ENCODE data around the gene MLLT1.

Gene MLLT1

DNA sequence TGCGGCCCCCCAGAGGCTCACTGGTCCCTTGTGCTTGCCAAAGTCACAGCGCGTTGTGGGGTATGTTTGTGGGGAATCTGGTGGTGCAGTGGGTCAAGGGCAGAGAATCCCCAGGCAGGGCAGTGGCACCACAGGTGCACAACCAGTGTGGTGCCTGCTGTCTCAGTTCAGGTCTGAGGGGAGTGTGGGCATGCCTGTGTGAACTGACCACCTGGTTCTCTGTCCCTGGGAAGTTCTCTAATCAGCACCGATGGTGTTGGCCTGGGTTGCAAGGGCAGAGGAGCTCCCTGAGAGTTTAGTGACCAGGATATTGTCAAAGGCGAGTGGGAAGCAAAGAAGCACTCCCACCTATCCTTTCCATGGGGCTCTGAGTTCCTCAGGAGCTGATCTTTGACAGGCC lies 106.6 kb downstream of the MLLT1 start:
- Histone ChIP-seq H3K36me3 (ENCODE audit: insufficient read depth, low read length) (no peaks in the 10 kb centered on the region), H2AFZ (ENCODE audit: low read depth, low read length) (no peak overlapping the region), H3K4me1 (ENCODE audit: insufficient read depth, low read length) (no peaks in the 10 kb centered on the region), H3K9me3 (ENCODE audit: low read length) (peaks cover 5% of the 10 kb centered on the region), H3K27me3 (ENCODE audit: insufficient read depth, low read length) (no peaks in the 10 kb centered on the region), H3K4me3 (ENCODE audit: low read length) (no peak overlapping the region)

DNA sequence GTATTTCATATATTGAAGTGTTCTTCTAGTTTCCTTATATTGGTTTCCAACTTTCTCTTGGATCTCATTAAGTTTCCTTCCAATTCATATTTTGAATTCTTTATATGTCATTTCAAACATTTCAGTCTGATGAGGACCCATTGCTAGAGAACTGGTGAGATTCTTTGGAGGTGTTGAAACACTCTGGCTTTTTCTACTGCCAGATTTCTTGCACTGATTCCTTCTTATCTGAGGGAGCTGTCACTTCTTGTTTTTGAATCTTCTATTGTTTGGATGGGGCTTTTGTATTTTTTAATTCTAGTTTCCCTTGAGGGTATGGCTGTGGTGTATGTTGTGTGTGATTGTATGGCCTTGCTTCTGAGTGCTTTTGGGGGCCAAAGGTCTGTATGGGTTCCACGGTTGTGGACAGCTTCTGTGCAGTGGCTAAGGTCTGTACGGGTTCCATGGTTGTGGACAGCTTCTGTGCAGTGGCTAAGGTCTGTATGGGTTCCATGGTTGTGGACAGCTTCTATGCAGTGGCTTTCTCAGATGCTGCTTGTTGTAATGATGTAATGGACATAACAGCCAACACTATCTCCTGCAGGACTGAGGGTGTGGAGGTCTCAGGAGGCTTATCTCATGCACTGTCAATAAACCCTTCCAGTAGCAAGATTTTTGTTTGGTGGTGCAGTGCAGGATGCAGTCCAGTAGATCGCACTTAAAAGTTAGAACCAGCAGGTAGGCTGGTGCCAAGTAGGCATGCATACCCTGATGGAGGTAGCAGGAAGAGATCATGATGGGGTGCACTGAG lies 107.5 kb downstream of the MLLT1 start:
- Histone ChIP-seq H3K9me3 (ENCODE audit: low read length) (peaks cover 7% of the 10 kb centered on the region), H3K36me3 (ENCODE audit: insufficient read depth, low read length) (no peaks in the 10 kb centered on the region), H3K4me1 (ENCODE audit: insufficient read depth, low read length) (no peaks in the 10 kb centered on the region), H3K27me3 (ENCODE audit: insufficient read depth, low read length) (no peaks in the 10 kb centered on the region), H2AFZ (ENCODE audit: low read depth, low read length) (no peak overlapping the region), H3K4me3 (ENCODE audit: low read length) (no peak overlapping the region)

DNA sequence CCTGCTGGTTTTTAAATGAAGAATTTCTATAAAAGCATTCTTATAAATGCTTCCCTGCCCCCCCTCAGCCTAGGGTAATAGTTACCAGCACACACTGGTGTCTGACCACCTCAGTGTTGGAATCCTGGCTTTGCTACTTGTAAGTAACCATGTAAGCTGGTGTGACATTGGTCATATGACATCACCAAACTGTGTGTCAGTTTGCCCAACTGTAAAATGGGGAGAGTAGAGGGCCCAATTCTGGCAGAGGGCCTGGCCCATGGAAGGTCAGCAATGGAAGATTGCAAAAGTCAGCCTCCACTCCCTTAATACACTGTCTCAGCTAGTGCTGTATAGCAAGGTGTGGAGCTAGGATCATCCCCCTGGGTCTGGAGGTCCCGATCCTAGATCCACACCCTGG lies 112.7 kb downstream of the MLLT1 start:
- no peak overlapping the region for H2AFZ ChIP-seq (ENCODE audit: low read depth, low read length)
- peaks cover 2% of the 10 kb centered on the region for H3K9me3 ChIP-seq (ENCODE audit: low read length)
- H3K36me3 ChIP-seq (ENCODE audit: insufficient read depth, low read length): no peaks in the 10 kb centered on the region
- no peak overlapping the region for H3K4me3 ChIP-seq (ENCODE audit: low read length)
- H3K4me1 ChIP-seq (ENCODE audit: insufficient read depth, low read length): no peaks in the 10 kb centered on the region
- H3K27me3 ChIP-seq (ENCODE audit: insufficient read depth, low read length): no peaks in the 10 kb centered on the region

- H3K27me3 ChIP-seq (ENCODE audit: insufficient read depth, low read length): no peaks in the 10 kb centered on the region
- peaks cover 2% of the 10 kb centered on the region for H3K9me3 ChIP-seq (ENCODE audit: low read length)
- no peak overlapping the region for H3K4me3 ChIP-seq (ENCODE audit: low read length)
- H3K36me3 ChIP-seq (ENCODE audit: insufficient read depth, low read length): no peaks in the 10 kb centered on the region
- H2AFZ ChIP-seq (ENCODE audit: low read depth, low read length): no peak overlapping the region
- H3K4me1 ChIP-seq (ENCODE audit: insufficient read depth, low read length): no peaks in the 10 kb centered on the region
Observed at GRCh38 chr19:6164906-6165531, 114.8 kb downstream of the MLLT1 start.

DNA sequence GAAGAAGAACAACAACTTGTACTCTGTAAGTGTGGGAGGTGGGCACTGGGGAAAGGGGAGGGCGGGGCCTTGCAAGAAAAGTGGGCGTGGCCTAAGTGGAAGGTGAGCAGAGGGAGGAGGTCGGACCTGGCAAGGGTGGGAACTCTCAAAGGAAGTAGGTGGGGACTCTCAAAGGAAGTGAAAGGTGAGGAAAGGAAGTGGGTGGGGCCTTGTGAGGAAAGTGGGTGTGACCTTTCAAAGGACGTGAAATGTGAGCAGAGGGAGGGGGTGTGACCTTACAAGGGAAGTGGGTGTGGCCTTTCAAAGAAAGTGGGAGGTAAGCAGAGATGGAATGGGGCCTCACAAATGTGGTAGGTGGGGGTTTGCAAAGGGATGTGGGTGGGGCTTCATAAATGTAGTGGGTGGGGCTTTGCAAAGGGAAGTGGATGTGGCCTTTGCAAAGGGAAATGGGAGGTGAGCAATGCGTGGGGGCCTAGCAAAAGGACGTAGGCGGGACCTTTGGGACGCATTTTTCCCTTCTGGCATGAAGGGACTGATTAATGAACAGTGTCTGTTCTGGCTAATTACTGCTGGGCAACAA lies 118.4 kb downstream of the MLLT1 start:
- no peak overlapping the region for H2AFZ ChIP-seq (ENCODE audit: low read depth, low read length)
- no peaks in the 10 kb centered on the region for H3K36me3 ChIP-seq (ENCODE audit: insufficient read depth, low read length)
- H3K4me1 ChIP-seq (ENCODE audit: insufficient read depth, low read length): no peaks in the 10 kb centered on the region
- H3K9me3 ChIP-seq (ENCODE audit: low read length): peaks cover 4% of the 10 kb centered on the region
- no peak overlapping the region for H3K4me3 ChIP-seq (ENCODE audit: low read length)
- H3K27me3 ChIP-seq (ENCODE audit: insufficient read depth, low read length): no peaks in the 10 kb centered on the region
